GM12872 (cell line): Measurements from ENCODE around the gene PRG3.

Experiments used
- TF ChIP-seq, protein P1 (sequence below): IDR thresholded peaks from 3 replicates; pipeline ENCODE4 v1.5.1; 2011; ENCODE audit warnings: low read depth, mild to moderate bottlenecking, low read length, moderate library complexity; ENCODE audit not compliant: insufficient read depth

The PRG3 gene

DNA sequence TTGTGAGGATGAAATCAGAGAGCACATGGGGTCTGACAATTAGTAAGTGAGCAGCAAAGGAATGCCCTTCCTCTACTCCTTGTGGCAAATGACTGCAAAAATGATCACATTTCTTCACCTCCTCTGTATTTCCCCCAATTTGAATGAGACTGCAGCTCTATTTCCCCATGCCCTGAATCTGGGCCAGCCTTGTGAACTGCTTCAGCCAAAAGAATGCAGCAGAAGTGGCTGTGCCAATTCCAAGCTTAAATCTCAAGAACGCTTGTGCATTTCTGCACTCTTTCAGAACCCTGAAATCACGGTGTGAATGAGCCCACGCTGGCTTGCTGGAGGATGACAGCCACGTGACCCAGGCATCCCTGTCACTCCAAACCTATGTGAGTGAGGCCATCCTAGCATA, 36.1 kb upstream of the PRG3 start:
- TF ChIP-seq, protein P1, sequence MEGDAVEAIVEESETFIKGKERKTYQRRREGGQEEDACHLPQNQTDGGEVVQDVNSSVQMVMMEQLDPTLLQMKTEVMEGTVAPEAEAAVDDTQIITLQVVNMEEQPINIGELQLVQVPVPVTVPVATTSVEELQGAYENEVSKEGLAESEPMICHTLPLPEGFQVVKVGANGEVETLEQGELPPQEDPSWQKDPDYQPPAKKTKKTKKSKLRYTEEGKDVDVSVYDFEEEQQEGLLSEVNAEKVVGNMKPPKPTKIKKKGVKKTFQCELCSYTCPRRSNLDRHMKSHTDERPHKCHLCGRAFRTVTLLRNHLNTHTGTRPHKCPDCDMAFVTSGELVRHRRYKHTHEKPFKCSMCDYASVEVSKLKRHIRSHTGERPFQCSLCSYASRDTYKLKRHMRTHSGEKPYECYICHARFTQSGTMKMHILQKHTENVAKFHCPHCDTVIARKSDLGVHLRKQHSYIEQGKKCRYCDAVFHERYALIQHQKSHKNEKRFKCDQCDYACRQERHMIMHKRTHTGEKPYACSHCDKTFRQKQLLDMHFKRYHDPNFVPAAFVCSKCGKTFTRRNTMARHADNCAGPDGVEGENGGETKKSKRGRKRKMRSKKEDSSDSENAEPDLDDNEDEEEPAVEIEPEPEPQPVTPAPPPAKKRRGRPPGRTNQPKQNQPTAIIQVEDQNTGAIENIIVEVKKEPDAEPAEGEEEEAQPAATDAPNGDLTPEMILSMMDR: no peak

DNA sequence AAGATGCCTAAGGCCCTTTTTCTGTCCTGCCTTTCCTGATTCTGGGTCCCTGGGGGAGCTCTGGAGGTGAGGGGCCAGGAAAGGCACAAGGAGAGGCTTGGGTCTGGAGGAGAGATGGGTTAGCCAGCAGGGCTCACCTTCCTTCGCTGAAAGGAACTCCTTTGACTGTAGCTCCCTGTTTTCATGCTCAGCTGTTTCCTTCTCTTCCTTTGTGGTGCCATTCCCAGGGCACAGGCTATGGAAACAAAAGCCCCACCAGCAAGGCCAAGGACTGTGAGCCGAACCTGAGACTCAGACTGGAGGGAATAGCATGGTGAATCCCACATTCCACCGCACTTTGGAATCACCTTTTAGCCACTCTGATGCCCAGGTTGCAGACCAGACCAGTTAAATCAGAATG, 35.5 kb upstream of the PRG3 start:
- TF ChIP-seq, protein P1: no peak

DNA sequence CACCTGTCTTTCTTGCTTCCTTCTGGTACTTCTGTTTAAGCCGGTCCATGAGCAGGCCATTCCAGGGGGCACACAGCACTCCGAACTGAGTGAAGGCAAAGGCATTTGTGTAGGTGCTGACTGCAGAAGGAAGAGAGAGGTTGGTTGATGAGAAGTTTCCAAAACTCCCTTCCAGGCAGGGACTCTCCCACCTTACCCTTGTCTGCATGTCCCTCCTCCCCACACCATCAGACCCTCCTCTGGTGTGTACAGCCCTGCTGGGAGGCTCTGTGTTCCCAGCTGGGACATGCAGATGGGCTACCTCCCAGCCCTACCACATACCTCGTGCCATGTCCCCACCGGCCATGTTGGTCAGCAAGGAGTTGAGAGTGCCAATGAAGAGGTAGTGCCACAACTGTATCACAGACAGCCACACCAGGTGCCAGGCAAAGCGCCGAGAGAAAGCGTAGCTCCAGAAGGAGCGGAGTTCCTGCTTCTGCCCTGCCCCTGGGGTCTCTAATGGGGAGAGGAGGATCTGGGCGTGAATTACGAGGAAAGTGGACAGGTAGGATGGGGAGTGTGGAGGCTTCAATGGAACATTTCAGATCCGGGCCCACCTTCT, 33.8 kb upstream of the PRG3 start:
- TF ChIP-seq, protein P1: no peak

DNA sequence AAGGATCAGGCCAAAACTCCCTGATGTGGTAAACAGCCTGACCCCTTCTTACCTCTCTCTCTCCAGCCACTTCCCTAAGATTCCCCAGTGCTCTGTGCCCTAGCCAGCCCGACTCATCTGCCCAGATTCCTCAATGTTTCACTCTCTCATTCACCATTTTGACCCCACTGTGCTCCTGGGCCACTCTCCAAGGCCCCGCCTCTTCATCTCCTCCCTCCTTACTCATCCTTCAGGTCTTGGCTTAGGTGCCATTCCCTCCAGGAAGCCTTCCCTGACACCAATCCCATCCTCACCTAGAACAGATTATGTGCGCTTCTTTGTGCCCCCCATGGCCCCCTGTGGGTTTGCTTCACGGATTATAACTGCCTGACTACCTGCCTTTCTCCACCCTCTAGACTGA, 32.7 kb upstream of the PRG3 start:
- TF ChIP-seq, protein P1: no peak

DNA sequence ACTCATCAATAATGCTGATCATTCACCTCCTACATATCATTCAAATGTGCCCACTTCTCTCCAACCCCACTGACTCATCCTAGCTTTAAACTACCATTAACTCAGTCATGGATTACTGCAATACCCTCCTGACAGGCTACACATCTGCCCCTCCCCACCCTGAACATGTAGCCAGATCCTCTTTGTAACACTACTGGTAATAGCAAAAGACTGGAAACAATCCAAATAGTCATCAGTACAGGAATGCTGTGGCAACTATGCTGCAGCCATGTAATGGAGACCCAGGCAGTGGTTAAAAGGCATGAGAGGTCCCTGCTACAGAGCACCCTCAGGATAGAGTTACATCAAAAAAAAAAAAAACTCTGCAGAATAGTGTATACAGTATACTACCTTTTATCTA, 29.3 kb upstream of the PRG3 start:
- TF ChIP-seq, protein P1: no peak

DNA sequence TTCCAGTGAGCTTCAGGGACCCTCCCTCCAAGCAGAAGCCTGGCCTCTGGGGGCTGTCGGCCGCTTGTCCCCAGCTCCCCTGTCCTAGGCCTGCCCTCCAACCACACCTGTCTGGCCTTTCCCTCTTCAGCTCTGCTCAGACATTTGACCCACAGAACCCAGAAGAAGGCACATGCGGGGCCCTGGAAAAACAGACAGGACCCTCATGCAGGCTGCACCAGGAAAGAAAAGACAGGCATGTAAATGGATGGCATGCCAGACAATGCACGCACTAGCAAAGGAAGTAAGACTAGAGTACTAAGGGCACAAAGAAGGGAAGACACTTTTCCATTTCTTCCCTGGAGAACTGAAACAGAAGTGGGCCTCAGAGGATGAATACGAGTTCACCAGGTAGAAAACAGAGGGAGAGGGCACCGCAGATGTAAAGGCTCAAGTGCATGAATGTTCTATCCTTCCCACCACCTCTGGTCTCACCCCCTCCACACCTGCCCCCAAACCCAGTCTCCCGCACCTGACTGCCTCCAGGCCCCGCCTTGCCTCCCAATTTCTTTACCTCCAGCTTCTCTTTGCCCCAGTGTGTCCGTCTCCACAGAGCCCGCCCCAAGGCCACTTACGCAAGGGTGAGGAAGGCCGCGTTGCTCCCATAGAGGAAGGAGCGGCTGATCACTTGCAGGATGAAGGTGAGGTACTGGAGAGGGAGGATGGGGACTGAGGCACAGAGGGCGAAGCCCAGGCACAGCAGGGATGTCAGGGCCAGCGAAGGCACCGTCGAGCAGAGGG, 28.6 kb upstream of the PRG3 start:
- TF ChIP-seq, protein P1: no peak

DNA sequence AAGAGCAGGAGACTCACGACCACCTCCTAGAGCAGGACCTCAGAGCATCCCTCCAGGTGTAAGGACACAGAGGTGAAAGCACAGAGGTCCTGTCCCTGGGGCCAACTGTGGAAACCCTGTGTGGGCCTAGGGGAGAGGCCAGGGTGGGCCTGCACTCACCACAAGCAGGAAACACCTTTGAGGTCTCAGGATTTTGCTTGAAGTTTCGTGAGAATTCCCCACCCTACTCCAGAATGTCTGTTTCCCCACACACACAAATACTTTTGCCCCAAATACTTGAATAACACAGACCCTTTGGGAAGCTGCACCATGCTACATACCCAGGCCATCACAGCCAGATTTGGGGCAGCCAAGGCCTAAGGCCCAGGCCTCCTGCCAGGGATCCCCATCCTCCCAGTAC, 27.8 kb upstream of the PRG3 start:
- TF ChIP-seq, protein P1: no peak
